H1 (cell line): ENCODE measurements around the gene NAA60.

Experiments used
- CEBPB ChIP-seq: IDR thresholded peaks from 2 replicates; pipeline ENCODE4 v1.6.1; 2012; ENCODE audit warnings: low read depth, low read length
- EZH2 ChIP-seq: fragments of 200-600 bp; sonication (generic); IDR thresholded peaks from 2 replicates; pipeline ENCODE4 v1.7.1; 2012; ENCODE audit warnings: low read depth, mild to moderate bottlenecking, moderate library complexity, low read length, inconsistent platforms; ENCODE audit not compliant: severe bottlenecking
- JUN ChIP-seq: IDR thresholded peaks from 2 replicates; pipeline ENCODE4 v1.6.1; 2011; ENCODE audit warnings: low read depth, mild to moderate bottlenecking, improper control_type of control experiment, low read length
- POLR2A ChIP-seq, 2 experiments: IDR thresholded peaks; 1 replicate in 1 of 2; 2 replicates in 1 of 2; pipeline ENCODE4 v1.6.1; 2011; ENCODE audit warnings: low read depth in 2 of 2, low read length in 2 of 2, mild to moderate bottlenecking in 2 of 2; ENCODE audit errors: control extremely low read depth in 1 of 2
- POLR2AphosphoS5 ChIP-seq: IDR thresholded peaks from 2 replicates; pipeline ENCODE4 v1.6.1; 2011; ENCODE audit warnings: low read depth, low read length
- TAF1 ChIP-seq: IDR thresholded peaks from 2 replicates; pipeline ENCODE4 v1.6.1; 2011; ENCODE audit warnings: mild to moderate bottlenecking, low read depth, low read length
- TF ChIP-seq, protein P1 (sequence below), 3 experiments: IDR thresholded peaks; 1 replicate in 2 of 3; 2 replicates in 1 of 3; pipeline versions ENCODE4 v1.5.1 to v1.6.1; 2011; ENCODE audit warnings: low read length in 3 of 3, mild to moderate bottlenecking in 3 of 3, inconsistent platforms in 2 of 3, low read depth in 1 of 3, moderate library complexity in 1 of 3; ENCODE audit not compliant: insufficient read depth in 1 of 3; ENCODE audit errors: control extremely low read depth in 1 of 3

GRCh38 chr16:3520841-3521240, 77.4 kb downstream of the NAA60 start:
- TF ChIP-seq EZH2 (no peak), TAF1 (no peak), CEBPB (no peak), POLR2A (IDR thresholded peaks at IDR 0.05; ENCODE audit: control extremely low read depth in 1 of 2, low read depth in 2 of 2, low read length in 2 of 2) (no peak), JUN (no peak), POLR2AphosphoS5 (no peak)
- TF ChIP-seq, protein P1, sequence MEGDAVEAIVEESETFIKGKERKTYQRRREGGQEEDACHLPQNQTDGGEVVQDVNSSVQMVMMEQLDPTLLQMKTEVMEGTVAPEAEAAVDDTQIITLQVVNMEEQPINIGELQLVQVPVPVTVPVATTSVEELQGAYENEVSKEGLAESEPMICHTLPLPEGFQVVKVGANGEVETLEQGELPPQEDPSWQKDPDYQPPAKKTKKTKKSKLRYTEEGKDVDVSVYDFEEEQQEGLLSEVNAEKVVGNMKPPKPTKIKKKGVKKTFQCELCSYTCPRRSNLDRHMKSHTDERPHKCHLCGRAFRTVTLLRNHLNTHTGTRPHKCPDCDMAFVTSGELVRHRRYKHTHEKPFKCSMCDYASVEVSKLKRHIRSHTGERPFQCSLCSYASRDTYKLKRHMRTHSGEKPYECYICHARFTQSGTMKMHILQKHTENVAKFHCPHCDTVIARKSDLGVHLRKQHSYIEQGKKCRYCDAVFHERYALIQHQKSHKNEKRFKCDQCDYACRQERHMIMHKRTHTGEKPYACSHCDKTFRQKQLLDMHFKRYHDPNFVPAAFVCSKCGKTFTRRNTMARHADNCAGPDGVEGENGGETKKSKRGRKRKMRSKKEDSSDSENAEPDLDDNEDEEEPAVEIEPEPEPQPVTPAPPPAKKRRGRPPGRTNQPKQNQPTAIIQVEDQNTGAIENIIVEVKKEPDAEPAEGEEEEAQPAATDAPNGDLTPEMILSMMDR (IDR thresholded peaks at IDR 0.05; ENCODE audit: control extremely low read depth in 1 of 3, insufficient read depth in 1 of 3, low read depth in 1 of 3, low read length in 3 of 3), result peak; percentile 11 to 21 (median 11); a peak in 3 of 4 replicates
